IMR-90 (cell line): Measurements from ENCODE around the gene CAPN10. TPM values are rescaled to one million over a fixed set of nuclear protein-coding genes. Genes with fewer than 3 reads are reported as not detected.

ENCODE experiments used
- ATAC-seq: fragments of 200-7000 bp; cut with Tn5 transposase; 2 replicates; pipeline ENCODE4 v1.9.1; 2020; ENCODE audit warnings: low read depth, mild to moderate bottlenecking, moderate library complexity
- BruUV-seq: library from RNA; stranded (reverse); fragments of 400-500 nt; replicated peaks from 2 replicates; lab custom pipeline; 2021; lab: Mats Ljungman, UMichigan
- CTCF ChIA-PET: fragments of 300-600 bp; formaldehyde crosslinking; extraction: SDS; loops from one replicate; lab custom pipeline; 2021; ENCODE audit warnings: antibody characterized with exemption; lab: Yijun Ruan, JAX
- POLR2A ChIA-PET: fragments of 300-600 bp; sonication (Branson Sonifier 250); formaldehyde crosslinking; loops from one replicate; lab custom pipeline; 2022; ENCODE audit warnings: antibody characterized with exemption; ENCODE audit not compliant: unreplicated experiment; lab: Charles Lee
- DNase-seq: peaks from one replicate; pipeline ENCODE4 v3.0.0; 2013
- H2AFZ ChIP-seq: replicated peaks from 2 replicates; pipeline ENCODE3; 2013; ENCODE audit warnings: low read length, mild to moderate bottlenecking; ENCODE audit not compliant: poor library complexity
- H2AK5ac ChIP-seq: 2 replicates; pipeline ENCODE4 v1.6.1; 2013; ENCODE audit warnings: low read depth, low read length, inconsistent platforms
- H2AK9ac ChIP-seq: replicated peaks from 2 replicates; pipeline ENCODE3; 2013; ENCODE audit warnings: mild to moderate bottlenecking, low read depth, low read length, moderate library complexity; ENCODE audit not compliant: poor library complexity
- H2BK120ac ChIP-seq: 2 replicates; pipeline ENCODE4 v1.6.1; 2013; ENCODE audit warnings: low read depth, low read length, inconsistent platforms
- H2BK15ac ChIP-seq: 3 replicates; pipeline ENCODE4 v1.6.1; 2013; ENCODE audit warnings: low read depth, low read length, inconsistent platforms
- H2BK20ac ChIP-seq: 2 replicates; pipeline ENCODE4 v1.6.1; 2013; ENCODE audit warnings: low read depth, mild to moderate bottlenecking, inconsistent platforms, low read length, moderate library complexity
- H2BK5ac ChIP-seq: 2 replicates; pipeline ENCODE4 v1.6.1; 2013; ENCODE audit warnings: mild to moderate bottlenecking, low read depth, low read length, inconsistent platforms; ENCODE audit not compliant: poor library complexity, severe bottlenecking
- H3K14ac ChIP-seq: replicated peaks from 2 replicates; pipeline ENCODE4 v1.6.1; 2013; ENCODE audit warnings: low read depth, low read length, inconsistent platforms
- H3K18ac ChIP-seq: 2 replicates; pipeline ENCODE4 v1.6.1; 2013; ENCODE audit warnings: low read depth, low read length, control low read depth
- H3K23ac ChIP-seq: 2 replicates; pipeline ENCODE4 v1.6.1; 2013; ENCODE audit warnings: low read depth, low read length, inconsistent platforms
- H3K27ac ChIP-seq: 2 replicates; pipeline ENCODE4 v1.5.1; 2013; ENCODE audit warnings: mild to moderate bottlenecking, control low read depth, low read length; ENCODE audit not compliant: insufficient read depth
- H3K27me3 ChIP-seq: 2 replicates; pipeline ENCODE4 v1.6.1; 2013; ENCODE audit warnings: low read length; ENCODE audit not compliant: control insufficient read depth, insufficient read depth
- H3K36me3 ChIP-seq: 2 replicates; pipeline ENCODE4 v1.6.1; 2013; ENCODE audit warnings: low read length, mixed read lengths; ENCODE audit not compliant: control insufficient read depth, insufficient read depth
- H3K4ac ChIP-seq: 2 replicates; pipeline ENCODE4 v1.6.1; 2013; ENCODE audit warnings: low read depth, low read length, inconsistent platforms
- H3K4me1 ChIP-seq: 2 replicates; pipeline ENCODE4 v1.6.1; 2013; ENCODE audit warnings: low read length, mixed read lengths; ENCODE audit not compliant: control insufficient read depth, insufficient read depth
- H3K4me2 ChIP-seq: 2 replicates; pipeline ENCODE4 v1.6.1; 2013; ENCODE audit warnings: low read depth, mild to moderate bottlenecking, control low read depth, low read length, moderate library complexity
- H3K4me3 ChIP-seq: 2 replicates; pipeline ENCODE4 v1.5.1; 2013; ENCODE audit warnings: low read depth, mild to moderate bottlenecking, control low read depth, low read length, moderate library complexity; ENCODE audit not compliant: insufficient read depth
- H3K56ac ChIP-seq: 2 replicates; pipeline ENCODE4 v1.6.1; 2013; ENCODE audit warnings: low read length, inconsistent platforms; ENCODE audit not compliant: insufficient read depth; ENCODE audit errors: extremely low read depth
- H3K79me1 ChIP-seq, 2 experiments: 2 replicates each; pipeline ENCODE4 v1.6.1; 2013; ENCODE audit warnings: low read length in 2 of 2, inconsistent platforms in 1 of 2, low read depth in 1 of 2
- H3K9ac ChIP-seq: 2 replicates; pipeline ENCODE4 v1.6.1; 2013; ENCODE audit warnings: low read depth, low read length, control low read depth
- H3K9me1 ChIP-seq: 2 replicates; pipeline ENCODE4 v1.6.1; 2013; ENCODE audit warnings: low read length, inconsistent platforms; ENCODE audit not compliant: insufficient read depth
- H3K9me3 ChIP-seq: 2 replicates; pipeline ENCODE4 v1.6.1; 2013; ENCODE audit warnings: low read length; ENCODE audit not compliant: control insufficient read depth, insufficient read depth
- H4K20me1 ChIP-seq: 2 replicates; pipeline ENCODE4 v1.6.1; 2013; ENCODE audit warnings: low read length, inconsistent platforms; ENCODE audit not compliant: insufficient read depth
- H4K5ac ChIP-seq: 2 replicates; pipeline ENCODE4 v1.6.1; 2013; ENCODE audit warnings: mild to moderate bottlenecking, low read depth, low read length, control low read depth
- H4K8ac ChIP-seq, 2 experiments: 2 replicates each; pipeline ENCODE4 v1.6.1; 2013; ENCODE audit warnings: low read depth in 2 of 2, low read length in 2 of 2, control low read depth in 1 of 2, inconsistent platforms in 1 of 2
- H4K91ac ChIP-seq: 2 replicates; pipeline ENCODE4 v1.6.1; 2013; ENCODE audit warnings: low read depth, low read length, inconsistent platforms; ENCODE audit not compliant: insufficient read depth
- BHLHE40 ChIP-seq: fragments of 150-350 bp; IDR thresholded peaks from 2 replicates; pipeline ENCODE4 v1.6.1; 2016; ENCODE audit warnings: mild to moderate bottlenecking, low read depth, low read length
- CEBPB ChIP-seq: IDR thresholded peaks from 2 replicates; pipeline ENCODE4 v1.6.1; 2012; ENCODE audit warnings: low read depth, low read length, improper control_type of control experiment
- CHD1 ChIP-seq: IDR thresholded peaks from 2 replicates; pipeline ENCODE4 v1.6.1; 2012; ENCODE audit warnings: low read depth, low read length, improper control_type of control experiment
- CTCF ChIP-seq: conservative IDR thresholded peaks from 2 replicates; pipeline ENCODE4 v1.5.1; 2012; ENCODE audit warnings: mild to moderate bottlenecking, low read depth, low read length, improper control_type of control experiment
- FOS ChIP-seq: fragments of 150-350 bp; IDR thresholded peaks from 2 replicates; pipeline ENCODE4 v1.6.1; 2016; ENCODE audit warnings: low read depth, low read length
- MAFK ChIP-seq: IDR thresholded peaks from 2 replicates; pipeline ENCODE4 v1.6.1; 2012; ENCODE audit warnings: low read depth, low read length, improper control_type of control experiment
- MAZ ChIP-seq: IDR thresholded peaks from 2 replicates; pipeline ENCODE4 v1.6.1; 2012; ENCODE audit warnings: low read depth, mild to moderate bottlenecking, low read length, improper control_type of control experiment, moderate library complexity, borderline replicate concordance
- MXI1 ChIP-seq: IDR thresholded peaks from 2 replicates; pipeline ENCODE4 v1.6.1; 2012; ENCODE audit warnings: low read depth, mild to moderate bottlenecking, low read length, moderate library complexity, borderline replicate concordance
- NFE2L2 ChIP-seq: fragments of 150-350 bp; IDR thresholded peaks from 2 replicates; pipeline ENCODE4 v1.6.1; 2016; ENCODE audit warnings: low read depth, mild to moderate bottlenecking, low read length
- POLR2A ChIP-seq: IDR thresholded peaks from 2 replicates; pipeline ENCODE4 v1.6.1; 2012; ENCODE audit warnings: mild to moderate bottlenecking, low read depth, low read length
- RAD21 ChIP-seq: IDR thresholded peaks from 2 replicates; pipeline ENCODE4 v1.6.1; 2012; ENCODE audit warnings: low read length, improper control_type of control experiment
- RCOR1 ChIP-seq: IDR thresholded peaks from 2 replicates; pipeline ENCODE4 v1.6.1; 2012; ENCODE audit warnings: mild to moderate bottlenecking, low read length, improper control_type of control experiment; ENCODE audit not compliant: insufficient replicate concordance
- RFX5 ChIP-seq: IDR thresholded peaks from 2 replicates; pipeline ENCODE4 v1.8.0; 2012; ENCODE audit warnings: low read depth, mild to moderate bottlenecking, low read length, moderate library complexity
- SMC3 ChIP-seq: fragments of 150-350 bp; IDR thresholded peaks from 2 replicates; pipeline ENCODE4 v1.6.1; 2016; ENCODE audit warnings: low read depth, mild to moderate bottlenecking, antibody characterized with exemption, low read length, moderate library complexity
- USF2 ChIP-seq: fragments of 150-350 bp; IDR thresholded peaks from 2 replicates; pipeline ENCODE4 v1.6.1; 2017; ENCODE audit warnings: mild to moderate bottlenecking, antibody characterized with exemption, low read length, low read depth
- WGBS, 2 experiments: methylation state at CpG; one replicate each; pipeline versions ENCODE4 v1.1.5 to v1.1.7; 2013; ENCODE audit warnings: missing lambda C conversion rate in 2 of 2; ENCODE audit not compliant: insufficient read length in 1 of 2; ENCODE audit errors: extremely low coverage in 2 of 2; 5-methylcytosine and 5-hydroxymethylcytosine counted together
- dilution Hi-C: fragments of 300-500 bp; cut with HindIII; formaldehyde crosslinking; loops from one replicate; pipeline ENCODE4 v1.14.3; 2018; ENCODE audit warnings: low sequenced_read_pairs; ENCODE audit not compliant: unreplicated experiment
- in situ Hi-C: fragments of 300-500 bp; cut with MboI; formaldehyde crosslinking; loops from 3 replicates; pipeline ENCODE4 v1.14.3; 2019; ENCODE audit warnings: low sequenced_read_pairs, inconsistent platforms, mixed read lengths
- intact Hi-C: fragments of 100-400 bp; cut with micrococcal nuclease; formaldehyde crosslinking; loops from 2 replicates; pipeline ENCODE4 v1.10.0; 2022
- polyA plus RNA-seq, 3 experiments: library from polyadenylated mRNA; depleted of rRNA; stranded (reverse); fragments of >200 nt; gene quantifications; 2 replicates each; pipeline ENCODE4 v1.2.3, GENCODE V29; 2012; ENCODE audit warnings: low replicate concordance in 1 of 3
- total RNA-seq: library from RNA; depleted of rRNA; stranded (reverse); fragments of >200 nt; gene quantifications from 2 replicates; pipeline ENCODE4 v1.2.3, GENCODE V29; 2012
- TF ChIP-seq, protein P1 (sequence below): fragments of 150-350 bp; IDR thresholded peaks from 2 replicates; pipeline ENCODE4 v1.6.1; 2016; ENCODE audit warnings: low read depth, mild to moderate bottlenecking, low read length, moderate library complexity, borderline replicate concordance

CAPN10 gene
- total and polyA plus RNA-seq, 2 of the 4 experiments (the other 2 are of a cell fraction) = 6.3 to 20.9 TPM

GRCh38 chr2:240571314-240571973 is 15.1 kb upstream of the CAPN10 start:
- H2AFZ ChIP-seq = no peak overlapping the region
- H2BK15ac ChIP-seq = no peak overlapping the region
- H3K4me2 ChIP-seq = no peak overlapping the region
- in situ Hi-C loops (no loop called here), dilution Hi-C loops (no loop called here), intact Hi-C loops (no loop called here)
- peaks cover 19% of the 10 kb centered on the region for H3K9me1 ChIP-seq
- peaks cover 7 to 51% of the 10 kb centered on the region in 2 experiments; a peak in 3 of 4 replicates for H3K79me1 ChIP-seq
- H4K5ac ChIP-seq = no peak overlapping the region
- H2BK5ac ChIP-seq = no peak overlapping the region
- peaks cover 20% of the 10 kb centered on the region for H3K4me1 ChIP-seq
- H2AK9ac ChIP-seq = no peak overlapping the region
- 89% methylated on average over 9 of the region's 18 CpGs; no CpG with 5 or more reads in 1 of the 2 experiments for WGBS, 2 experiments
- TF ChIP-seq FOS (no peak), BHLHE40 (no peak), CEBPB (no peak), NFE2L2 (no peak), MAFK (no peak), CTCF (no peak), CHD1 (no peak), RAD21 (no peak), USF2 (no peak), MAZ (no peak), RCOR1 (no peak), POLR2A (no peak), SMC3 (no peak), RFX5 (no peak), MXI1 (no peak)
- TF ChIP-seq, protein P1, sequence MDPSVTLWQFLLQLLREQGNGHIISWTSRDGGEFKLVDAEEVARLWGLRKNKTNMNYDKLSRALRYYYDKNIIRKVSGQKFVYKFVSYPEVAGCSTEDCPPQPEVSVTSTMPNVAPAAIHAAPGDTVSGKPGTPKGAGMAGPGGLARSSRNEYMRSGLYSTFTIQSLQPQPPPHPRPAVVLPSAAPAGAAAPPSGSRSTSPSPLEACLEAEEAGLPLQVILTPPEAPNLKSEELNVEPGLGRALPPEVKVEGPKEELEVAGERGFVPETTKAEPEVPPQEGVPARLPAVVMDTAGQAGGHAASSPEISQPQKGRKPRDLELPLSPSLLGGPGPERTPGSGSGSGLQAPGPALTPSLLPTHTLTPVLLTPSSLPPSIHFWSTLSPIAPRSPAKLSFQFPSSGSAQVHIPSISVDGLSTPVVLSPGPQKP = no peak
- H3K9me3 ChIP-seq = no peaks in the 10 kb centered on the region
- H3K4ac ChIP-seq = no peak overlapping the region
- H3K36me3 ChIP-seq = peaks cover 19% of the 10 kb centered on the region
- CTCF ChIA-PET = no interaction called here
- no peak for ATAC-seq
- no peak overlapping the region for H2BK20ac ChIP-seq
- no peak overlapping the region for H2AK5ac ChIP-seq
- H4K91ac ChIP-seq = no peak overlapping the region
- no peak overlapping the region for H3K27ac ChIP-seq
- no peak overlapping the region for H3K9ac ChIP-seq
- no peaks in the 10 kb centered on the region for H3K27me3 ChIP-seq
- POLR2A ChIA-PET = no interaction called here
- no peak overlapping the region for H4K8ac ChIP-seq
- BruUV-seq = no TSS peak
- no peak overlapping the region for H2BK120ac ChIP-seq
- peaks cover 13% of the 10 kb centered on the region for H4K20me1 ChIP-seq
- H3K23ac ChIP-seq = no peak overlapping the region
- no peak for DNase-seq
- H3K14ac ChIP-seq = no peak overlapping the region
- H3K18ac ChIP-seq = no peak overlapping the region
- no peak overlapping the region for H3K4me3 ChIP-seq
- no peak overlapping the region for H3K56ac ChIP-seq
